ENCODE results near the gene USP8. TPM values are rescaled to one million over a fixed set of nuclear protein-coding genes. Genes with fewer than 3 reads are reported as not detected.

The USP8 gene
- total RNA-seq, 2 experiments from 2014 or later: 39.7 to 43.7 TPM

GRCh38 chr15:50506121-50506520, 81.9 kb downstream of the USP8 start:
- Mint-ChIP-seq H3K27me3 (no peaks in the 10 kb centered on the region), H3K36me3 (ENCODE audit: low read depth) (peaks cover 9% of the 10 kb centered on the region), H3K4me3 (no peak overlapping the region), H3K27ac (no peak overlapping the region), H3K9me3 (no peaks in the 10 kb centered on the region), H3K4me1 (ENCODE audit: low read depth) (no peaks in the 10 kb centered on the region)
- ATAC-seq (no peak), DNase-seq (no peak)
- intact Hi-C loops (cut with micrococcal nuclease): no loop called here
- ChIA-PET CTCF (no interaction called here), POLR2A (interaction anchor here (0.6 kb wide), 1 partner anchor 131 kb away, joined by 5 read pairs; no protein-coding TSS in a partner anchor)
- no peak for TF ChIP-seq CTCF (IDR thresholded peaks at IDR 0.05)

GRCh38 chr15:50513001-50513400, 88.8 kb downstream of the USP8 start:
- ATAC-seq: no peak
- no peak overlapping the region for H3K27ac Mint-ChIP-seq
- no peak for DNase-seq
- no peaks in the 10 kb centered on the region for H3K9me3 Mint-ChIP-seq
- no peak for TF ChIP-seq CTCF (IDR thresholded peaks at IDR 0.05)
- ChIA-PET POLR2A (no interaction called here), CTCF (no interaction called here)
- H3K4me1 Mint-ChIP-seq (ENCODE audit: low read depth): no peaks in the 10 kb centered on the region
- no peaks in the 10 kb centered on the region for H3K27me3 Mint-ChIP-seq
- H3K4me3 Mint-ChIP-seq: no peak overlapping the region
- intact Hi-C loops (cut with micrococcal nuclease): no loop called here
- H3K36me3 Mint-ChIP-seq (ENCODE audit: low read depth): peaks cover 3% of the 10 kb centered on the region

DNA sequence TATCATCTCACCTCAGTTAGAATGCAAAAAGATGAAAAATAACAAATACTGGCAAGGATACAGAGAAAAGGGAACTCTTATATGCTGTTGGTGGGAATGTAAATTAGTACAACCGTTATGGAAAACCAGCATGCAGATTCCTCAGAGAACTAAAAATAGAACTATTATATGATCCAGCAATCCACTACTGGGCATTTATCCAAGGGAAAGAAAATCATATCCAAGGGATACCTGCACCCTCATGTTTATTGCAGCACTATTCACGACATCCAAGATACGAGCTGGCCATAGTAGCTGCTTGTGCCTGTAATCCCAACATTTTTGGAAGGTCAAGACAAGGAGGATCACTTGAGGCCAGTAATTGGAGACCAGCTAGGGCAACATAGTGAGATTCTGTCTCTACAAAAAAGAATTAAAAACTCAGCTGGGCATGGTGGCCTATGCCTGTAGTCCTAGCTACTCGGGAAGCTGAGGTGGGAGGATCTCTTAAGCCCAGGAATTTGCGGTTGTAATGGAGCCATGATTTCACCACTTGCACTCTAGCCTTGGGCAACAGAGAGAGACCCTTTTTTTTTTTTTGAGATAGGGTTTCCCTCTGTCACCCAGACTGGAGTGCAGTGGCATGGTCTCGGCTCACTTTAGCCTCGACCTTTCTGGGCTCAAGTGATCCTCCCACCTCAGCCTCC, 95.7 kb downstream of the USP8 start:
- DNase-seq: no peak

GRCh38 chr15:50523851-50524251, 99.6 kb downstream of the USP8 start:
- no peaks in the 10 kb centered on the region for H3K27me3 Mint-ChIP-seq
- ATAC-seq: no peak
- no peak overlapping the region for H3K4me3 Mint-ChIP-seq
- no peaks in the 10 kb centered on the region for H3K9me3 Mint-ChIP-seq
- POLR2A ChIA-PET: no interaction called here
- intact Hi-C loops (cut with micrococcal nuclease): no loop called here
- CTCF ChIA-PET: no interaction called here
- no peak for TF ChIP-seq CTCF (IDR thresholded peaks at IDR 0.05)
- no peak for DNase-seq
- H3K4me1 Mint-ChIP-seq (ENCODE audit: low read depth): no peaks in the 10 kb centered on the region
- no peak overlapping the region for H3K27ac Mint-ChIP-seq
- H3K36me3 Mint-ChIP-seq (ENCODE audit: low read depth): no peaks in the 10 kb centered on the region

More for the DNA sequence above, 95.7 kb downstream of the USP8 start:
- ChIA-PET CTCF (interaction anchor here (0.7 kb wide), 1 partner anchor 61 kb away, joined by 3 read pairs; no protein-coding TSS in a partner anchor), POLR2A (no interaction called here)
- intact Hi-C loops (cut with micrococcal nuclease): no loop called here
- H3K4me1 Mint-ChIP-seq (ENCODE audit: low read depth): no peaks in the 10 kb centered on the region
- no peak overlapping the region for H3K27ac Mint-ChIP-seq
- ATAC-seq: no peak
- no peak overlapping the region for H3K4me3 Mint-ChIP-seq
- TF ChIP-seq CTCF (IDR thresholded peaks at IDR 0.05): no peak
- H3K36me3 Mint-ChIP-seq (ENCODE audit: low read depth): peaks cover 2% of the 10 kb centered on the region
- no peaks in the 10 kb centered on the region for H3K27me3 Mint-ChIP-seq
- H3K9me3 Mint-ChIP-seq: peaks cover 2% of the 10 kb centered on the region

DNA sequence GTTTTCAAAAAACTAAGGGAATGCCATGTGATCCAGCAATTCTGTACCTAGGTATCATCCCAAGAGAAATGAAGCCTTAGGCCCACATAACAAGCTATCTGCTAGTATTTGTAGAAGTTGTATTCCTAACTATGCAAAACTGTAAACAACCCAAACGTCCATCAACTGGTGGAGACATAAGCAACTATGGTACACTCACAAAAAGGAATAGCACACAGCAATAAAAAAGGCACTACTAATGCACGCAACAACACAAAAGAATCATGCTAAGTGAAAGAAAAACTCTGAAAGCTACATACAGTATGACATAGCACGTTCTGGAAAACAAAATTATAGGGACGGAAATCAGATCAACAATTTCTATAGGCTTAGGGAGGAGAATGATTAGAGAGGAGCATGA, 107.0 kb downstream of the USP8 start:
- ATAC-seq (no peak), DNase-seq (no peak)
- Mint-ChIP-seq H3K9me3 (peaks cover 3% of the 10 kb centered on the region), H3K4me3 (no peak overlapping the region), H3K27me3 (peaks cover 1% of the 10 kb centered on the region), H3K27ac (no peak overlapping the region), H3K4me1 (ENCODE audit: low read depth) (peaks cover 8% of the 10 kb centered on the region), H3K36me3 (ENCODE audit: low read depth) (no peaks in the 10 kb centered on the region)
- TF ChIP-seq CTCF (IDR thresholded peaks at IDR 0.05): no peak
- POLR2A ChIA-PET: no interaction called here
- intact Hi-C loops (cut with micrococcal nuclease): no loop called here
- CTCF ChIA-PET: interaction anchor here (0.8 to 1.8 kb wide), 3 partner anchors 9 to 28 kb away, joined by 3 to 7 read pairs (median 3); no protein-coding TSS in a partner anchor

Measured in activated CD8-positive, alpha-beta T cell treated with anti-CD3 and anti-CD28 coated beads for 36 hours (primary cell).